Activated CD4-positive, alpha-beta T cell treated with anti-CD3 and anti-CD28 coated beads, Interleukin-2, Interleukin-6, amounts not matched to agents 100 ng/mL and 50 ng/mL, durations not matched to agents 16 hours and 8 hours (primary cell): Measurements from ENCODE around the gene FHAD1.

Experiments
- DNase-seq: peaks from one replicate; pipeline ENCODE4 v3.0.0-alpha.2; 2020

Gene FHAD1

DNA sequence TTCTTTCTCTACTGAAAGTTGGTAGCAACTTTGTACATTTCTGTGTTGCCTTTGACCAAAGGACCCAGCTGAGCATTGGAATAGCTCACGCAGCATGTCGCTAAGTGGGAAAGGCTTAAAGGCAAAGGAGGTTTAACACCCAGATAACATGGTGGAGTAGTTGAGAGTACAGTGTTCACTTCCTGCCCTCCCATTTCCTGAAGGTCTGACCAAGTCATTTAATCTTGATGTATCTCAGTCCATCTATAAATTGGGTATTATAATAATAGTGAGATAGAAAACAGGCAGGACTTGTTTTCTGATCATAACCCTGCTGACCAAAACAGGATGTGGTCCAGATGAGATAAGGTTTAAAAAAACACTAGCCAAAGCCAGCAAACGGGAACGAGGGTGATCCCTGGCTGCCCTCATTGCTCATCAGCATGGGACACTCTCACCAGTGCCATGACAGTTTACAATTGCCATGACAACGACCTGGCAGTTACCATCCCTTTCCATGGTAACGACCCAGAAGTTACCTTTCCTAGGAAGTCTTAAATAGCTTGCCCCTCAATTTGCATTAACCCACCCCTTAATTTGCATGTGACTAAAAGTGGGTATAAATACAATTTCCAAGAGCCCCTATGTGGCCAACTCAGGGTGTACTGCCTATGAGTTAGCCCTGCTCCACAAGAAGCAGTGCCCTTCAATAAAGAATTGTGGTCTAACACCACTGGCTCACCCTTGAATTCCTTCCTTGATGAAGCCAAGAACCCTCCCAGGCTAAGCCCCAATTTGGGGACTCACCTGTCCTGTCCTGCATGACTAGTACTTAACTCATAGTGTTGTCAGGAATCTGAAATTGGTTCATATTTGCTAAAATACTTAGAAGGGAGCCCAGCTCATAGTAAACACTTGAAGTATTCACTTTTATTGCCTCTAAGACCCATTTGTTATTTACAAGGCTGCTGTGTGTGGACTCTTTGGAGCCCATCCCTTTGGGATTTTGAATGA lies 28.4 kb upstream of the FHAD1 start:
- peak; percentile 13 for DNase-seq

DNA sequence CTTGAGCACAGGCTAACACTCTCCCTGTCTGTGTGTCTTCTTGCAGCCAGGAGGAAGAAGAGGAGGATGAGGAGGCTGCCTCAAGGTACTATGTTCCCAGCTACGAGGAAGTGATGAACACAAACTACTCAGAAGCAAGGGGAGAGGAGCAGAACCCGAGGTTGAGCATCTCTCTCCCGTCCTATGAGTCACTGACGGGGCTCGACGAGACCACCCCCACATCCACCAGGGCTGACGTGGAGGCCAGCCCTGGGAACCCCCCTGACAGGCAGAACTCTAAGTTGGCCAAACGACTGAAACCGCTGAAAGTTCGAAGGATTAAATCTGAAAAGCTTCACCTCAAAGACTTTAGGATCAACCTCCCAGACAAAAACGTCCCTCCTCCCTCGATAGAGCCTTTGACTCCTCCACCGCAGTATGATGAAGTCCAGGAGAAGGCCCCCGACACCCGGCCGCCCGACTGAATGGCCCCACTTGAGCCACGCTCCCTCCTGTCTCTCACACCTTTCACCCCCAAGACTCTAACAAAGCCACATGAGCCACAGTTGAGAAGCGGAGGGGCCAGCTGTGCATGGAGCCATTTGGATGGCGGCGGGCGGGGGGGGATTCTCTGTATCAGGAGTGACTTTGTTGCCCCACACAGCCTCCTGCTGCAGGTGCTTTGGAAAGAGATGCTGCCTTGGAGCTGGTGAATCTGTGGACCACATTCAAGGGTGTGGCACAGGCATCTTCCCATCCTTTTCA lies 27.6 kb upstream of the FHAD1 start:
- DNase-seq = no peak

DNA sequence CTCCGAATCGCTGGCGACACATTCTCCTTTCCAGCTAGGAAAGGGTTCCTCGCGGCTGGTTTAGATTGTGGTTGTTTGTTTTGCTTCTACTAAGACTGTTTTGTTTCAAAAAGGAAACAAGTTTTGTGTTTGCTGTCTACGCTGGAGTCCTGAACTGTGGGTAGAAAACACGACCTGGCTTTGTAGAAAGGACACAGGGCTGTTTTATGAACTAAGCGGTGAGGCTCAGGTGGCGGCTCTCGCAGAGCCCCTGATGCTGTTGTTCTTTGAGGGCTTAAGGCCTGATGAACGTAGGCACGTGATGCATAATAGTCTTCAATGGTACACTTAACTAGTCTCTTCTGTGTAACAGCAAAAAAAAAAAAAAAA lies 27.0 kb upstream of the FHAD1 start:
- DNase-seq = no peak

DNA sequence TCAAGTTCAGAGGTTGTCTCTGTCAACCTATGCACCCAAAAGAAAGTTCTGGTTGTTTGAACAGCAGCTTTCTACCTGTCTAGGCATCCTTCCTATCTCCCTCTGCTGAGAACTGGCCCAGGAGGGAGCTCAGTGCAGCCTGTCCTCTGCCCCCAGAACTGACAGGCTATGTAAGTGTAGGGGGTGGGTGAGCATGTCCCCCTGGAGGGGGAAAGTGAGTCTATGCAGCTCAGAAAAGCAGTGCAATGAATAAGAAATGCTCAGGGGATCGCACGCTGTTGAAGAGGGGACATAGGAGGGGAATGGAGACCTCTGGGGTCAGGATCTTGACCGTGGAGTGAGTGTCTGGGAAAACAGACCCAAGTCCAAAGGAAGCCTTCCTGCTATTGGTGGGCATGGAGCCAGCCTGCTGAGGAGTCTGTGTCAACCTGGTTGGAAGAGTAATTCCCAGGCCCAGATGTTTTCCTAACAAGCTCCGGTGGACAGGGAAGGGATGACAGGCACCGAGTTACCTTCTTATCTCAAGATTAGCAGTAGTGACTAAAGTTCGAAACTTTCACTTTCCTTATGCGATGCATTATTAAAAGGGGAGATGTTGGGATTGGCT lies 26.1 kb upstream of the FHAD1 start:
- no peak for DNase-seq

DNA sequence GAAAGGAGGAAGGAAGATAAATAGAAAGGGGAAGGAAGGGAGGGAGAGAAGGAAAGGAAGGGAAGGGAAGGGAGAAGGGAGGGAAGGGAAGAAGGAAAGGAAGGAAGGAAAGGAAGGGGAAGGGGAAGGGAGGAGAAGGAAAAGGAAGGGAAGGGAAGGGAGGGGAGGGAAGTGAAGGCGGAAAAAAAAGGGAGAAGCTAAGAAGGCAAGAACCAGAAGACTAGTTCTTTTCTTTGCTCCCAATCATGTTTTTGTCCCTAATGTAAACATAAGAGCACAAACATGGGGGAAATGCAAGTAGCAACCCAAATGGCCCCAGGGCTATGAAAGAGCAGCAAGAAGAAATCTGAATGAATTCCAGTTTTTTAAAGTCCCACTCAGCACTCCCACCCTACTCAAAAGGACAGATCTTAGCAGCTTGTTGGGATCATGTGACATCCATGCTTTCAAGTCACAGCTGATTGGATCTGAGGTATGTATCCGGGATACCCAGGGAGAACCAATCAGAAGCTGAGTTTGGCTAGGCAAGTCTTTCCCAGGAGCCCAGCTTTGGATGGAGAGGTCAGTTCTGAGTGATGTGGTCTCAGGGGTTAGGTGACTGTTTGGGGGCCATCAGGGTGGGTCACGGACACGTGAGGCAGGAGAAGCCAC lies 24.2 kb upstream of the FHAD1 start:
- no peak for DNase-seq

DNA sequence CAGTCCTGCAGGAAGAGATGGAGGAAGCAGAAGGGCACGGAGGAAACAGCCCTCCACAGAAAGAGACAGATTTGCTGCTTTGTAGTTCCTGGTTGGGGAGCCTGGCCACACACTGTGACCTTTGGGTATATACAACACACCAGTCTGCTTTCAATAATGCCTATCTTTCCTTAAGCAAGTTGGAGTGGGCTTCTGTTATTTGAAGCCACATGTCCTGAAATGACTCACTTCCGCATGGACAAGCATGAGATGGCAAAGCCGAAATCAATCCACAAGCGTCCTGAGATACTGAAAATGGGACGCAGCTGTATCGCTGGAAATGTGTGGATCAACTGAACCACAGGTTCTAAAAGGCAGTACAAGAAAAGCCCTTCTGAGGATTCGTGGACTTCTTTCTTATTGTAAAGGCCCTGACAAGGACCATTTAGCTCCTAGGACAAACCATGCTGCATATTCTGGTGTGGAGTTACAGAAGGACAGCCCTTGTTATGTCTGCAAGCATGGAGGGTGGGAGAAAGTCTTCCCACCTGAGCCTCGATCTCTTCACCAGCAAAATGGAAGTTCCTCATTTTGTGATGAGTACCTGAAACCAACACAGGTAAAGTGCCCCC lies 22.7 kb upstream of the FHAD1 start:
- no peak for DNase-seq

DNA sequence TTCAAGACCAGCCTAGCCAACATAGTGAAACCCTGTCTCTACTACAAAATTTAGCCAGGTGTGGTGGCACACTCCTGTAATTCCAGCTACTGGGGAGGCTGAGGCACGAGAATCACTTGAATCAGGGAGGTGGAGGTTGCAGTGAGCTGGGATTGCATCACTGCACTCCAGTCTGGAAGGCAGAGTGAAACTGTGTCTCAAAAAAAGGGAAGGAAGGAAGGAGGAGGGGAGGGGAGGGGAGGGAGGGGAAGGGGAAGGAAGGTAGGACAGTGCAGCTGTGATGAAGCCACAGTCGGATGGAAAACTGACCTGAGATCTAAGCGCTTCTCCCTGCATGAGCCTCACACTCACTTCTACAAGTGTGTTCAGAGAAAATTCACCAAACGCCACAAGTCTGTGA lies 22.0 kb upstream of the FHAD1 start:
- no peak for DNase-seq

DNA sequence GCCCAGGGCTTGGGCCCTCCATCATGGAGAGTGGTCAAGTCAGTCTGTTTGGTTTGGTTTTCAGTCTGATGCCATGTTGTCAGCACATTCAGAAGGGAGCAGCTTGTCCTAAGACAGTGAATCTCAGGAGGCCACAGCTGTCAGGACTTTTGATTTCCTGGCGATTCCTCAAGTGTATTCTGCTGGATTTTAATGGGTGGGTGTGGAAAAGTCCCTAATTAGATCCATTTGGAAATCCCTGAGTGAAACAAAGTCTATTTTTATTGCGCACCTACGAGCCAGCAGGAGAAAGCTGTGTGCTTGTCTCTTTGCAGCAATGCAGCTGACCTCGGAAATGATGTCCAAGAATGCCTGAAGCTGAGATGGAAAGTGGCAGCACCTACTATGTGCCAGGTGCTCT lies 21.6 kb upstream of the FHAD1 start:
- DNase-seq = no peak

DNA sequence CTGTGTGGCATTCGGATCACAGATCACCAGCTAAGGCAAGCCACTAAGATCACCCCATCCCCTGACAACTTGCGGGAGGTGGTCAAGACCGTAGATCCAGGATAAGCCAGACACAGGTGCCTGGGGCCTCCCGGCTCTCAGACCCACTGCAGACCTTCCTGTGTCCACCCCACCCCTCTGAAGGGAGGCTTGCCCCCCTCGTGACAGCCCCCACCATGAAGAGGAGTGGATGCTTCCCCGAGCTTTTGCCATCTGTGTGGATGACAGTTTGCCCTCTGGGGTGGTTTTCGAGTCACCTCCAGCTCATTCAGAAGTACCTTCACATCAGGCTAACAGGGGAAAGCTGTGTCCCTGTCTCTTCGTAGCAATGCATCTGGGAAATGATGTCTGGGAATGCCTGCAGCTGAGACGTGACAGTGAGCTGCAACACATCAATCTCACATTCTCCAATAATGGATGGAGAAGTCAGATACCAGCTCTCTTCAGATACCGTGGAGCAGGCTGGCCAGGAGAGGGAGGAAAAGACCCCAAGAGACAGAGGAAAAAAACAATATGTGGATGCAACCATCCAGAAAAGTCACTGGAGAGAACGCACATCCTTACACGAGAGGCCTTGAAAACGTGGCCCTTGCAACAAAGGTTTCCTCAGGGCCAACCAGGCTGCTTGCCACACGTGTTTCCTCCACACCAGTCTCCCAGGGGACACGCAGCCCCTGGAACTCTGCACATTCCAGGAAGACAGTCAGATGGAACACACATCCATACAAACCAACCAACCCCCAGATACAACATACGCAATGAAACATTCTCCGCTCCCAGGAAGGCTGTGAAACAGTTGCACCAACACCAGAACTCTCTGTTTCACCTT lies 20.4 kb upstream of the FHAD1 start:
- no peak for DNase-seq

DNA sequence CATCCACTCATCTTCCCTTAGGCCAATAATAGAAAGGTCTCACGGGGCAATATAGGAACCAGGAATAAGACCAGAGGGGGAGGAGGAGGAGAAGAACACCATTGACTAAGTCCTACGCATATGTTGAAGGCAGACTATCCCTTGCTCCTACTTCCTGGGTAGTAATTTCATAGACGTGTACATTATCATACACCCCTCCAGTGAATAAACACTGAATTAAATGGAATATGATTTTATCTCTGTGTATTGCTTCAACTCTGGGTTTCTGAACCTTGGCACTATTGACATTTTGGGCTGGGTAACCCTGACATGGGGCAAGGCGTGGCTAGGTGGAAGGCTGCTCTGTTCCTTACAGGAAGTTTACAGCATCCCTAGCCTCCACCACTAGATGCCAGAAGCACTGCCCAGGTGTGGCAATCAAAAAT lies 17.3 kb upstream of the FHAD1 start:
- DNase-seq = no peak

DNA sequence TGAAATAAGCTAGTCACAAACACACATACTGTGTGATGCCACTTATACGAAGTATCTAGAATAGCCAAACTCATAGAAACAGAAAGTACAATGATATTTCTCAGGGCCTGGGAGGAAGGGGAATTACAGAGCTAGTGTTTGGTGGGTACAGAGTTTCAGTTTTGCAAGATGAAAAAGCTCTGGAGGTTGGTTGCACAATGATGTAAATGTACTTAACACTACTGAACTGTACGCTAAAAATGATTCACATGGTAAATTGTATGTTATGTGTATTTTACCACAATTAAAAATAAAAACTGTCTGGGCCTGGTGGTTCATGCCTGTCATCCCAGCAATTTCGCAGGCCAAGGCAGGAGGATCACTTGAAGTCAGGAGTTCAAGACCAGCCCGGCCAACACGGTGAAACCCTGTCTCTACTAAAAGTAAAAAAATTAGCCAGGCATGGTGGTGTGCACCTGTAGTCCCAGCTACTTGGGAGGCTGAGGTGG lies 15.3 kb upstream of the FHAD1 start:
- DNase-seq = peak; percentile 80

DNA sequence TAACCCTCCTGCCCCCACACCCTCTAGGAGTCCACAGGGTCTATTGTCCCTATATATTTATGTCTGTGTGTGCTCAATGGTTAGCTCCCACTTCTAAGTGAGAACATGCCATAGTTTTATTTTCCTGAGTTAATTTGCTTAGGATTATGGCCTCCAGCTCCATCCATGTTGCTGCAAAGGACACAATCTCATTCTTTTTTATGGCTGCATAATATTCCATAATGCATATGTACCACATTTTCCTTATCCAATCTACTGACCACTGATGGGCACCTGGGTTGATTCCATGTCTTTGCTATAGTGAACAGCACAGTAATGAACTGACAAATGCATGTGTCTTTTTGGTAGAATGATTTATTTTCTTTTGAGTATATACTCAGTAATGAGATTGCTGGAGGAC lies 13.3 kb upstream of the FHAD1 start:
- DNase-seq = no peak

DNA sequence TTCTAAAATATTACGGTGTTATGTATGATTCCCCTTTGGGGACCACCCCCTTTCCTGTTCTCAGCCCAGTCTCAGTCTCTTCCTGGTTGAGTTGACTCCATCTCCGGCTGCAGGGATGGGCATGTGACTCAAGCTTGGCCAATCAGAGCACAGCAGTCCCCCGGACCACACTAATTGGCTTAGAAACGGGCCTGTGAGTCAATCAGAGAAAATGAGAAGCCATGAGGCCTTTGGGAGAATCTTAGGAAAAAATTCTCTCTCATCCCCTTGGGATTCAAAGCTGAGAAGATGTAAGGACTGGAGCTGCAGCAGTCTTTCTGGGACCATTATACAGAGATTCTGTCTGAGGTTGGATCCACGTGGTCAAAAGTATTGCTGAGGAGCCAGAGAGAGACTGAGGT lies 10.7 kb upstream of the FHAD1 start:
- DNase-seq = no peak

DNA sequence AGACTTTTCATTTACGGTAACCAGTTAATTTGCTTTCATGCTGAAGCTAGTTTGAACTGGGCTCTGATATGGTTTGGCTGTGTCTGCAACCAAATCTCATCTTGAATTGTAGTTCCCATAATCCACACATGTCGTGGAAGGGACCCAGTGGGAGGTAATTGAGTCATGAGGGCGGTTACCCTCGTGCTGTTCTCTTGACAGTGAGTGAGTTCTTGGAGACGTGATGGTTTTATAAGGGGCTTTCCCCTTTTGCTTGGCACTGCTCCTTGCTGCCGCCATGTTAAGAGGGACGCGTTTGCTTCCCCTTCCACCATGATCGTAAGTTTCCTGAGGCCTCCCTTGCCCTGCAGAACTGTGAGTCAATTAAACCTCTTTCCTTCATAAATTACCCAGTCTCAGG lies 10.3 kb upstream of the FHAD1 start:
- DNase-seq = no peak

DNA sequence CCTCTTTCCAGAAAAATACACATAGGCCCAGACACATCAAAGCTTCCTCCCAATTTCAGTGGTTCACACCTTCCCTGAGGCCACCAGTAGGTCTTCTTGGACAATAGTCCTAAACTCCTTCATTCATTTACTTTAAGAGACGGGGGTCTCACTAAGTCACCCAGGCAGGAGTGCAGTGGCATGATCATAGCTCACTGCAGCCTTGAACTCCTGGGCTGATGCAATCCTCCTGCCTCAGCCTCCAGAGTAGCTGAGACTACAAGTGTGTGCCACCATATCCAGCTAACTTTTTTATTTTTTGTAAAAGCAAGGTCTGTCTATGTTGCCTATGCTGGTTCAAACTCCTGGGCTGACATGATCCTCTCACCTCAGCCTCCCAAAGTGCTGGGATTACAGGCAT lies 8.2 kb upstream of the FHAD1 start:
- no peak for DNase-seq

DNA sequence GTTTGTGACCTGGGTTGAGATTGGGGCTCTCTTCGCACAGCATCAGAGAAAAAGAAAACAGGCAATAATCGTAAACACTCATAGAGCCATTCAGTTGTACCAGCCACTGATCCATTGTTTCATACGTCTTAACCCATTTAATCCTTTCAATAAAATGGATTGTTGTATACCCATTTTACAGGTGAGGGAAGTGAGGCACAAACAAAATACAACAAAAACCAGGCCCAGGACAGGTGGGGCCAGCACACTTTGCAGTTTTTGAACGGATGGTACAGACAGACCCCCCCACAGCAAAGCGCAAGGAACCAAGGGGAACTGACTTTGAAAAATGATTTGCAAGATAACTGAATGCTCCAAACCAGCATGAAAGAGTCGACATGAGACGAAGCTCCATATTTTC lies 4.3 kb upstream of the FHAD1 start:
- no peak for DNase-seq

DNA sequence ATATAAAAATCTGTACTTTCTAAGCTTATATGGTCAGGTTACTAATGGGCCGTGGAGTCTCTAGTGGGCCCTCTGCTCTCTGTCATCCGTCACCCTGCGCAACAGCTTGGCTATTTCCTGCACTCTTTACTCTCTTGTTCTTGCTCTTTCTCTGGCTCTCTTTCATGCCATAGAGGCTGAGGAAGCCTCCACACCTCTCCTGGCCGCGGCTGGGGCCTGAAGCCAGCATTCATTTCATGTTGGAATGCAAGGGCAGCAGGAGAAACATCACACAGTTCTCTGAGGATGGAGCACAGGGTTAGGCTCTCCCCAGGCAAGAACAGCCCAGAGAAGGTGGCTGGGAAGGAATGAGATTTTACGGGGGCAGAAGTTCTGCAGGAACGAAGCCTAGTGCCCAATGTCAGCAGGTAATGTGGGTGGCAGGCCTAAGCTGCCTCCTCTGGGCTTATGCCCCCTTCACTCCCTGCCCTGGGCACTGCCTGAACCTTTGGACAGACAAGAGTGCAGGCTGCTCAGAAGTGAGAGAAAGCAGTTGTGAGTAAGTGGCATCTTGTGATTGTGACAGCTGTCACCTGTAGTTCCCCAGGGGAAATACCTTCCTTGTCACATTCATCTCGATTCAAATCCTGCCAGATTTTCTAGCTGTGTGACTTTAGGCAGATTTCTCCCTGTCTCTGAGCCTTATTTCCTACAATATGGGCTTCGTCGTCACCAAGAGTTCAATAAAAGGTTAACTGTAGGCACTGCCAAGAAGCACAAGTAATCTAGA lies 3.6 kb upstream of the FHAD1 start:
- DNase-seq = no peak

DNA sequence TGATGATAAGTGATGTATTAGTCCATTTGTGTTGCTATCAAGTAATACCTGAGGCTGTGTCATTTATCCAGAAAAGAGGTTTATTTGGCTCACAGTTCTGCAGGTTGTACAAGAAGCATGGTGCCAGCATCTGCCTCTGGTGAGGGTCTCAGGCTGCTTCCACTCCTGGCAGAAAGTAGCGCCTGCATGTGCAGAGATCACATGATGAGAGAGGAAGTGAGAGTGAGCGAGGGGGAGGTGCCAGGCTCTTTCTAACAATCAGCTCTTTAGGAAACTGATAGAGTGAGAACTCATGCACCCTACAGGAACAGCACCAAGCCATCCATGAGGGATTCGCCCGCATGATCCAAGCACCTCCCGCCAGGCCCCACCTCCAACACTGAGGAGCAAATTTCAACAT lies 2.2 kb upstream of the FHAD1 start:
- DNase-seq = no peak

DNA sequence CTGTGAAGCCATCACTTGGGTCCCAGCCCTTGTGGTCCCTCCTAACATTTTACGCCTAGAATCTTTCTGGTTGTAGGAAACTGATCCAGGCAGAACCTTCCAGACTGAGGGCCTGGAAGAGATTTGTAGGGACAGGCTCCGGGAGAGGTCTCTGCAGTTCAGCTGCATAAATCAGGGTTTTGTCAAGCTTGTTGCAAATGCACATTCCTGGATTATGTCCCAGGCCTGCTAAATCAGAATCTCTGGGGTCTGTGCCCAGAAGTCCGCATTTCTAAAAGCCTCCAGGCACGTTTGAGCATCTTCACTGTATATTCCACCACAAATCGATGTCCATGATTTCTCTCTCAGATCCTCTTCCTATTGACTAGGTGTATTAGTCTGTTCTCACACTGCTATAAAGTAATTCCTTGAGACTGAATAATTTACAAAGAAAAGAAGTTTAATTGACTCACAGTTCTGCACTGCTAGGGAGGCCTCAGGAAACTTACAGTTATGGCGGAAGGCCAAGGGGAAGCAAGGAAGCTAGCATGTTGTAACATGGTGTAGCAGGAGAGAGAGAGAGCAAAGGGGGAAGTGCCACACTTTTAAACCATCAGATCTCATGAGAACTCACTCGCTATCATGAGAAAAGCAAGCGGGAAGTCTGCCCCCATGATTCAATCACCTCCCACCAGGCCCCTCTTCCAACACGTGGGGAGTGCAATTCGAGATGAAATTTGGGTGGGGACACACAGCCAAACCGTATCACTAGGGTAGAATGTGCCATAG lies 1.2 kb upstream of the FHAD1 start:
- DNase-seq = no peak

DNA sequence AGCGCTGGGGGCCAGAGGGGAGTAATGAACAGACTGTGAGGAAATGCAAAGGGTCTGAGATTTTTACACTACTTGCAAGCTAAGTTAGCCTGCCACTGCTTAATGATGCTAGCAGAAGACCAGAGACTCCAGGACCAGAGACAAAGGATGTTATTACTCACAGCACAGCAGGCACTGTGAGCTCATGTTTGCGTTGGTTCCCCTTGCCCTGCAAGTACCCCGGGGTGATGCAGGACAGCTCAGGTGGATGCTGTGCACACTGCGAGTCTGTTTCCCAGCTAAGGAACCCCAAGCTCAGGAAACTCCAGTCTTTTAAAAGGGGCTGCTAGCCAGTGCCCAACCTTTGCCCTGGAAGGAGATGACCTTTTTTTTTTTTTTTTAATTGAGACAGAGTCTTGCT lies 1.2 kb downstream of the FHAD1 start:
- DNase-seq = peak; percentile 33
